SU-DHL-6 (cell line): Measurements from ENCODE around the gene USB1.

ENCODE experiments used
- EZH2phosphoT487 ChIP-seq: fragments of 200-600 bp; sonication (generic), shearing (Covaris generic); conservative IDR thresholded peaks from 2 replicates; pipeline ENCODE4 v1.6.1; 2018; ENCODE audit warnings: mild to moderate bottlenecking, antibody characterized with exemption, low read length, moderate library complexity, mixed read lengths
- TF ChIP-seq, protein P1 (sequence below): fragments of 200-600 bp; sonication (generic); IDR thresholded peaks from one replicate; pipeline ENCODE4 v1.5.1; 2017; ENCODE audit warnings: antibody characterized with exemption, mild to moderate bottlenecking, low read length, moderate library complexity; ENCODE audit not compliant: insufficient read depth, poor library complexity, severe bottlenecking

DNA sequence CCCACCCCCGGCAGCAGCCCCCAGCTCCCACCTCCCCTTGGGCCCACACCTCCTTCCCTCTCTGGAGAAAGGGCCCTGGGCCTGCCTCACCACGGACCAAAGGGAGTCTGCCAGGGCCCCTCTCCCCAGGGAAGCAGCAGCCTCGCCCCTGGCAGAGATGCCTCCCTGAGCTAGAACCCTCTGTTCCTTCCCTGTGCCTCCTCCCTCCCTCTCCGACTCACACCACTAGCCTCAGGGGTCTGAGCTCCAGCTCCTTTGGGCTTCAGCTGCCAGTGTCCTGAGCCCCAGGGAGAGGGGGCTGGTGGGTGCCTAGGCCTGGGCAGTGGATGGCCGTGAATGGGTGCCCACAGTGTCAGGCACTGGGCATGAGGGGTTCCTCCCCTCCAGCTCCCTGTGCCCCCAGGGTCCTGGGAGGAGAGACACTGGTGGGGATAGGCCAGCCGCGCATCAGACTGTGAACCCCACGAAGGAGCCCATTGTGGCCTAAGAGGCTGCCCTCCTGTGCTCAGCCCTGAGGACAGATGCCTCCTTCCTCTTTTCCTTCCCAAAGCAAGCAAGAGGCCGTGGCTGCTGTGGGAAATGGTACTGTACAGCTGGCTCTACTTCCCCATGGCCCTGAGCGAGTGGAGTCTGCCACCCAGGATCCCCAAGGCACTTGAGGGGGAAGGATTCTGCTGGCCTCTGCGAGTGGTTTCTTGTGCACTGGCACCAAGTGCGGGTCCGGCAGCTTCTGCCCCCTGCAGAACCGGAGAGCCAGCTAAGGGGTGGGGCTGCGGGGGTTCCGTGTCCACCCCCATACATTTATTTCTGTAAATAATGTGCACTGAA is 45.1 kb downstream of the USB1 start:
- TF ChIP-seq, protein P1, sequence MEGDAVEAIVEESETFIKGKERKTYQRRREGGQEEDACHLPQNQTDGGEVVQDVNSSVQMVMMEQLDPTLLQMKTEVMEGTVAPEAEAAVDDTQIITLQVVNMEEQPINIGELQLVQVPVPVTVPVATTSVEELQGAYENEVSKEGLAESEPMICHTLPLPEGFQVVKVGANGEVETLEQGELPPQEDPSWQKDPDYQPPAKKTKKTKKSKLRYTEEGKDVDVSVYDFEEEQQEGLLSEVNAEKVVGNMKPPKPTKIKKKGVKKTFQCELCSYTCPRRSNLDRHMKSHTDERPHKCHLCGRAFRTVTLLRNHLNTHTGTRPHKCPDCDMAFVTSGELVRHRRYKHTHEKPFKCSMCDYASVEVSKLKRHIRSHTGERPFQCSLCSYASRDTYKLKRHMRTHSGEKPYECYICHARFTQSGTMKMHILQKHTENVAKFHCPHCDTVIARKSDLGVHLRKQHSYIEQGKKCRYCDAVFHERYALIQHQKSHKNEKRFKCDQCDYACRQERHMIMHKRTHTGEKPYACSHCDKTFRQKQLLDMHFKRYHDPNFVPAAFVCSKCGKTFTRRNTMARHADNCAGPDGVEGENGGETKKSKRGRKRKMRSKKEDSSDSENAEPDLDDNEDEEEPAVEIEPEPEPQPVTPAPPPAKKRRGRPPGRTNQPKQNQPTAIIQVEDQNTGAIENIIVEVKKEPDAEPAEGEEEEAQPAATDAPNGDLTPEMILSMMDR, result no peak
- TF ChIP-seq EZH2phosphoT487, result no peak
